ENCODE data around the gene LTBP1.

GRCh38 chr2:33412920-33413319, 466.2 kb downstream of the LTBP1 start:
- TF ChIP-seq CTCF (IDR thresholded peaks at IDR 0.05; ENCODE audit: low read depth, low read length, missing input control) (peak; percentile 56), GABPA (IDR thresholded peaks at IDR 0.05 in 1 of 2, conservative IDR thresholded peaks at IDR 0.05 in 1 of 2) (no peak), MAX (IDR thresholded peaks at IDR 0.05) (no peak), RAD21 (IDR thresholded peaks at IDR 0.05) (peak; percentile 83 to 86), JUND (IDR thresholded peaks at IDR 0.05) (no peak), REST (IDR thresholded peaks at IDR 0.05) (no peak), ATF3 (IDR thresholded peaks at IDR 0.05) (no peak), RXRA (IDR thresholded peaks at IDR 0.05) (no peak), EGR1 (IDR thresholded peaks at IDR 0.05; ENCODE audit: low read depth in 2 of 2) (no peak)

Measured in liver (tissue), 3 donors.